Left hindlimb (tissue), 1 donor: Measurements from ENCODE around the gene CCDC71L.

Source experiments
- DNase-seq: peaks from one replicate; pipeline ENCODE4 v3.0.0-alpha.2; 2018

CCDC71L gene

DNA sequence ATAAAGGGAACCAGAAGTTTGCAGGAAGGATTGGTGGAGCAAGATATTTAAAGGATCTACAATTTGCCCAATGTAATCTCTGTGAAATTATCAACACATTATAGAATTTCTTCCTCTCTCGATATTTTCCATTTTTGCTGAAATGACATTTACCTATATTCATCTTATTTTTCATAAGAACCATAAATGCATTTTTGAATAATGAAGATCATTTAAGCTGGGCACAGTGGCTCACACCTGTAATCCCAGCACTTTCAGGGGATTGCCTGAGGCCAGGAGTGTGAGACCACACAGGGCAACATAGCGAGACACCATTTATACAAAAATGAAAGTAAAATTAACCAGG is 37.7 kb downstream of the CCDC71L start:
- no peak for DNase-seq

DNA sequence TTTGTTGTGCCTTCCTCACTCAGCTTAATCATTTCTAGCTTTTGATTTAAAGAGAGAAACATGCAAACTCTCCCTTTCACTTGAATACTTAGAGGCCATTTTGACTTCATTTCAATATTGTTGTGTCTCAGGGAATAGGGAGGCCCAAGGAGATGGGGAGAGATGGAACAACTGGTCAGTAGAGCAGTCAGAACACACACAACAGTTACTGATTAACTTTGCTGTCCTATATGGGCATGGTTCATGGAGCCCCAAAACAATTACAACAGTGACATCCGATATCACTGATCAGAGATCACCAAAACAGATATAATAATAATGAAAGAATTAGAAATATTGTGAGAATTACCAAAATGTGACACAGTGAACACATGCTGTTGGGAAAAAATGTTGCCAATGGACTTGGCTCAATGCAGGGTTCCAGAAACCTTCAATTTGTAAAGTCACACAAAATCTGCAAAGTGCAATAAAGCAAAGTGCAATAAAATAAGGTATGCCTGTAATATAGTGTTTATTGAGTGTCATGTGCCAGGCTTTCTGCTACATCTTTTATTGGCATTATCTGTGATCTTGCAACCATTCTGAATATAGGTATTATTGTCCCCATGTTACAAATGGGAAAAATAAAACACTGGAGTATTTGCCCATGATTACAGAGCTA is 38.2 kb downstream of the CCDC71L start:
- DNase-seq = no peak

DNA sequence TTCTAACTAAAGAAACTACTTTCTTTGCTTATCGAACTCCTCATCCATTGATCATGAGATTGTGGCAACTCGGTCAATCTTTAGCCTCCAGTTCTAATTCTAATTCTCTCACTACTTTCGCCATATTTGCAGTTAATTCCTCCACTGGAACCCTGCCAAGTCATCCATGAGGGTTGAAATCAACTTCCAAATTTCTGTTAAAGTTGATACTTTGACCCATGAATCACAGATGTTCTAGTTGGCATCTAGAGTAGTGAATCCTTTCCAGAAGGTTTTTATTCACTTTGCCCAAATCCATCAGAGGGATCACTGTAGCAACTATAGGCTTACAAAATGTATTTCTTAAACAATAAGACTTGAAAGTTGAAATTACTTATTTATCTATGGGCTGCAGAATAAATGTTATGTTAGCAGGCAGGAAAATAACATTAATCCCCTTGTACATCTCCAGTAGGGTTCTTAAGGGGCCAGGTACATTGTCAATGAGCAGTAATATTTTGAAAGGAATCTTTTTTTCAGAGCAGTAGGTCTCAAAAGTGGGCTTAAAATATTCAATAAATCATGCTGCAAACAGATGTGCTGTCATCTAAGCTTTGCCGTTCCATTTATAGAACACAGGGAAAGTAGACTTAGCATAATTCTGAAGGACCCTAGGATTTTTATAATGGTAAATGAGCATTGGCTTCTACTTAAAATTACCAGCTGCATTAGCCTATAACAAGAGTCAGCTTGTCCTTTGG is 39.4 kb downstream of the CCDC71L start:
- DNase-seq = no peak

DNA sequence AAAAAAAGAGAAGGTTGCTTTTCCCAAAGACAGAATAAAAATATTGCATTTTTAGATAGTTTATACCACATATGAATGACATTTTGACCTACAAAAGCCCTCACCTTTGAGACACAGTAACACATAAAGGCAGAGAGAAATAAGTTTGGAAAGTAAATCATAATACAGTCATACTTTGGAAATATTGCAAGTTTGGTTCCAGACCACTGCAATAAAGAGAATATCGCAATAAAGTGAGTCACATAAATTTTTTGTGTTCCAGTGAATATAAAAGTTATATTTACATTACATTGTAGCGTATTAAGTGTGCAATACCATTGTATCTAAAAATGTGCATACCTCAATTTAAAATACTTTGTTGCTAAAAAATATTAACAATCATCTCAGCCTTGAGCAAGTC is 40.3 kb downstream of the CCDC71L start:
- no peak for DNase-seq

DNA sequence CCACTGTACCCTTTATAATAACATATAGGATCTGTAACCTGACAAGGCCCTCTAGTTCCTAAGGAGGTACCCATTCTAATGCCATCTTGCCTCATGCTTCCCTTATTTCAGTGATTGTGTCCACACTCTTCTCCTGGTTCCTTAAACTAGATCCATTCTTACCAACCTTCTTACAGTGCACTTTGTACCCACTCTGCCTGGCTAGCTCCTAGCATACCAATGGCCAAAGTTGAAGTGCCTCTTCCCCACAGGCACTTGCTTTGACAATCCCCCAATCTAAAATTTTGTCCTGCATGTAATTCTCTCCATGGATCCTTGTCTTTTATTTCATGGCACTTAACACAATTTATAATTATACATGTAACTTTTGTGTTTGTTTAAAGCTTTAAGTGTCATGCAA is 40.9 kb downstream of the CCDC71L start:
- DNase-seq = no peak

DNA sequence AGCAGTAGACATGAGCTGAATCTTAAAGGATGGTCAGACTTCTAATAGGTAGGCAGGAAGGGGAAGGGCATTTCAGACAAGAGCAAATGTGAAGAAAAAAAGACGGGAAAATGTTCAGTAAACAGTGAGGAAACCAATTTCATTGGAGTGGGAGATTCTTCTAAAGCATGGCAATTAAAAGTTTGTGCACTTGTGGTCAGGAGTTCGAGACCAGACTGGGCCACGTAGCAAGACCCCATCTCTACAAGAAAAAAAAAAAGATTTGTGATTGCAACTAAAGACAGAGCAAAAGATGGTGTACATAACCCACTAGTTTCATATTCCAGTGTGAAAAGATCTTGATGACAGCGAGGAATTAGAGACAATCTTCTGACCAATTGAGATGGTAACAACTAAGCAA is 41.7 kb downstream of the CCDC71L start:
- no peak for DNase-seq

DNA sequence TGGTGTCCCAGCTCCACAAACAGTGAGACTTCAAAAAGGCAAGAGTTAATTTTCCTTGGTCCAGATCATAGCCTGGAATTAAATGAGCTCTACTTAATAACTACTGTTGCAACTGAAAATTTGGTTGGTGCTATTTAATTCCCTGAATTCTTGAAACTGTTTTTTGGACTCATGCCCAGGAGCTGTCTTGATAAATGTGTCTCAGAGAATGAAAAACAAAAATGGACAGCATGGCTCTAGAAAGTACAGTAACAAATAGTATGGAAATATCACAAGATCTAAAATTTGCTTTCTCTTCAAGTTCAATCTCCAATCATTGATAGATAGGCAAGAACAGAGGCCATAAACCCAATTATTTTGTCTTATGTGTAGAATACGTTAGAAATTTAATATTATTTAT is 42.5 kb downstream of the CCDC71L start:
- DNase-seq = no peak

DNA sequence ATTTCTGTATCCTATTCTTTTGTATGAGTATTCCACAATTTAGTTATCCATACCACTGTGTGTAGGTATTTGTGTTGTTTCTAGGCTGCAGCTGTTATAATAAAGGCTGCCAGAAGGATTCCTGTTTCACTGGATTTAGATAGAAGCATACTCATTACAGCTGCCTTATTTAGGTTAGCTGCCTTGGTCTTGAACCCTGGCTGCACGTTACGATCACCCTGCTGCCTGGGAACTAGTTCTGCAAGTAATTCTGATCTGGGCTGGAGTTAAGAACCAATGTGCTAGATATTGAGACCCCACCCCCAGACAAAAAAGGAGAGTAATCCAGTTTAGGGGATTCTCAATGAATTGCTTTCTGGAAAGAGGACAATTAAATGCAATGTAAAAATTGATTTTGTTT is 43.1 kb downstream of the CCDC71L start:
- no peak for DNase-seq

DNA sequence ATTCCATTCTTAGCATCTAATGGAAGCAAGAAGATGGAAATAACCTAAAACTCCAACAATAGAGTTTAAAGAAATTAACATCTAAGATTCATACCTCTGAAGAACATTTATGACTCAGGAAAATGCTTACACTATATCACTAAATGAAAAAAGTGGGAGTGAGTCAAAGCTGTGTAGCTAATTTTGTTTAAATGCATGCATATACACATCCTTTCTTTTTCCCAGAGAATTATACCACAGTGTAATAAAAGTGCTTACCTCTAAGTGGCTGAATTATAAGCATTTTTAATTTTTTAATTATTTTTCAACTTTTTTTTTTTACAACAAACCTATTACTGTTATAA is 44.3 kb downstream of the CCDC71L start:
- DNase-seq = no peak

DNA sequence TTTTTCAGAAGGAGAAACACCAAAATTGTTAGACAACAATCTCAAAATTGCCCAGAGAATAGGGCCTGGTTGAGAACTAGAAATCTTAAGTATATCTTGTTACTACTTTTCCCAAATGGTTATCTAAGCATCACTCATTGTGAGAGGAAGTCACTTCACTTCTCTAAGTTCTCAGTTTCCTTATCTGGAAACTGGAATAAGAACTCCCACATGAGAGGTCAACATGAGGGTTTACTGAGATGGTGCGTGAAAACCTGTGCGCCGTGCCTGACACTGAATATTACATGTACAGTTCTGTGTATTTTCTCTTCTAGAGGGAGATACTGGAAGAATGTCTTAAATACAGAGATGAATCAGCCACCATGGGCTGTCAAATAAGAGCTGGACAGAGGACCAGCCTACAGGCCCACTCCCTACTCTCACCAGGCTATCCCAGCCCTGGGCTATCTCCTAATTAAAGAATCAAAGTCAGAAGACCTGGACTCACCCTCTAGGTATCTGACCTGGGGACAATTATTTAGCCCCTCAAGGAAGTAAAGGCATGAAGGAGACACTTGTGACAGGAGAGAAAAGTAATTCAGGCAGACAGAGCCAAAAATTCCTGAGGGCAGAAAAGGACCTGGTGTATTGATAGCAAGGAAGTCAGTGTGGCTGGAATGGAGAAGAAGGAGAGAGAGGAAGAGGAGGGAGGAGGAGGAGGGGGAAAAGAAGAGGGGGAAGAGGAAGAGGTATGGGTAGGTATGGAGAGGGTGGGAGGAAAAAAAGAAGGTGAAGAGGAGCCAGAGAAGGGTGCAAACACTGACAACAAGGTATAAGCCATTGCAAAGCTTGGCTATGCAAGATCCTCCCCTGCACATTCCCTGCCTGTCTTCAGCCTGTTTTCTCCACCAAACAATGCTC is 44.9 kb downstream of the CCDC71L start:
- DNase-seq = no peak

DNA sequence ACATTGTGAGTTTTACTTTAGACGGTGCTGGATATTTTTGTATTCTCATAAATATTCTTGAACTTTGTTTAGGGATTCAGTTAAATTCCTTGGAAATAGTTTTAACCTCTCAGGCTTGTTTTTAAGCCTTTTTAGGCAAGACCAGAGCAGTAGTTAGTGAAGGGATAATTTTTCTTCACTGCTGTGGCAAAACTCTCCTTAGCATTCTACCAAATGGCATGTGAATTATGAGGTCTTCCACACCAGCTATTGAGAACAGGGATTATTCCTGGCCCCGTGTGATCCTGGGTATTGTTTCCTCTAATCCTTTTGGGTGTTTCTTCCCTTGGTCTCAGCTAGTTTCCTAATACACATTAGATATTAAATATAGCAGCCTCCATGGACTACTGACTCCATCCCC is 46.2 kb downstream of the CCDC71L start:
- no peak for DNase-seq

DNA sequence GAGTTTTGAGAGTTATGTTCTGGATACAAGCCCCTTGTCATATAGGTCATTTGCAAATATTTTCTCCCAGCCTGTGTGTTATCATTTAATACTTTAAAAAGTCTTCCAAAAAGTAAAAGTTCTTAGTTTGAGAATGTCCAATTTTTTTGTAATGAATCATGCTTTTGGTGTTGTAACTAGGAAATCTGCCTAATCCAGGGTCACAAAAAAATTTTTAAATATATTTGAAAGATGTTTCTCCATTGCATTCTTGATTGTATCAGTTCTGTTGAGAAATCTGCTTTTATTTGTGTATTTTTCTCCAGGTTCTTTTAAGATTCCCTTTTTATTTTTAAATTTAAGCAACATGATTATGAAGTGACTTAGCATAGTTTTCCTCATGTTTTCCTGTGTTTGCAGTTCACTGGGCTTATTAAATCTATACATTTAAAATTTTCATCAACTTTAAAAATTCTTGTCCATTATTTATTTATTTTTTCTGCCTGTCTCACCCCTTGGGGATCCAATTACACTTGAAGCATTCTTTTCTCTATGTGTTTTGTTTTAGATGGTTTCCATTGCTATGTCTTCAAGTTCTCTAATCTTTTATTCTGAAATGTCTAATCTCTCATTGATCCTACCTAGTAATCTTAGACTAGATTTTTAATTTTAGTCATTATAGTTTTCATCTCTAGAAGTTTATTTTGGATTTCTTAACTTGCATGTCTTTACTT is 47.0 kb downstream of the CCDC71L start:
- DNase-seq = no peak

DNA sequence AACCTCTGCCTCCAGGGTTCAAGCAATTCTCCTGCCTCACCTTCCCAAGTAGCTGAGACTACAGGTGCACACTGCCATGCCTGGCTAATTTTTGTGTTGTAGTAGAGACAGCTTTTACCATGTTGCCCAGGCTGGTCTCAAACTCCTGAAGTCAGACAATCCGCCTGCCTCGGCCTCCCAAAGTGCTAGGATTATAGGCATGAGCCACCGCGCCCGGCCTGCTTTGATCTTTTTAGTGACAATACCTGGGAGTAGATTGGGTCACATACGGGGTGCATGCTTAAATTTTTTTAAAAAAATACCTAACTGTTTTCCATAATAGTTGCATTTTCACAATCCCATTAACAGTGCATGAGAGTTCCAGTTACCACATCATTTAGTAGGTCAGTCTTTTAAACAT is 47.7 kb downstream of the CCDC71L start:
- DNase-seq = no peak

DNA sequence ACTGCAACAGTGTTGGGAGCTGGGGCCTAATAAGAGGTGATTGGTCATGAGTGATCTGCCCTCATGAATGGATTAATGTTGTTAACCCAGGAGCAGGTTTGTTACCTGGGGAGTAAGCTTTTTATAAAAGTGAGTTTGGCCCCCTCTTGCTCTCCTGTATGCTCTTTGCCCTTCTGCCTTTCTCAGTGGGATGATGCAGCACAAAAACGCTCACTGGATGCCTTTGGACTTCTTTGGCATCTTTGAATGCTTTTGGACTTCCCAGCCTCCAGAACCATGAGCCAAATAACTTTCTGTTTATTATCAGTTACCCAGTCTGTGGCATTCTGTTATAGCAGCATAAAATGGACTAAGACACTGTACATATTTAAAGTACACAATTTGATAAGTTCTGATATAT is 48.5 kb downstream of the CCDC71L start:
- DNase-seq = no peak

DNA sequence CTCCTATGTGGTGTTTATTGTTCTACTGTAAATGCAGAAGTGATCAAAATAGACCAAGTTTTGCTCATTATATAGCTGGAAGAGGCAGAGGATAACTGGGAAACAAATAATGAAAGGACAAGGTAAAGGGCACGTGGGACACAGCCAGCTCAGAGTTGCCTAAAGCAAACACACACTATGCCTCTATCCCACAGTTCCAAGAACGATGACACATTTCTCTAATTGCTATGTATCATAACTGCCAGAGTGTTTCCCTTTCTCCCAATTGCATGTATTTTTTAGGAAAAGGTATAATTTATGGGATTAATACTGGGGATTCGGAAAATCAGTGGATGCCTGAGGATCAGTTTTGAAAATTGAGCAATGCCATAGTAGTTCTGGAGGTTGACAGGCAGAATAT is 49.0 kb downstream of the CCDC71L start:
- no peak for DNase-seq

DNA sequence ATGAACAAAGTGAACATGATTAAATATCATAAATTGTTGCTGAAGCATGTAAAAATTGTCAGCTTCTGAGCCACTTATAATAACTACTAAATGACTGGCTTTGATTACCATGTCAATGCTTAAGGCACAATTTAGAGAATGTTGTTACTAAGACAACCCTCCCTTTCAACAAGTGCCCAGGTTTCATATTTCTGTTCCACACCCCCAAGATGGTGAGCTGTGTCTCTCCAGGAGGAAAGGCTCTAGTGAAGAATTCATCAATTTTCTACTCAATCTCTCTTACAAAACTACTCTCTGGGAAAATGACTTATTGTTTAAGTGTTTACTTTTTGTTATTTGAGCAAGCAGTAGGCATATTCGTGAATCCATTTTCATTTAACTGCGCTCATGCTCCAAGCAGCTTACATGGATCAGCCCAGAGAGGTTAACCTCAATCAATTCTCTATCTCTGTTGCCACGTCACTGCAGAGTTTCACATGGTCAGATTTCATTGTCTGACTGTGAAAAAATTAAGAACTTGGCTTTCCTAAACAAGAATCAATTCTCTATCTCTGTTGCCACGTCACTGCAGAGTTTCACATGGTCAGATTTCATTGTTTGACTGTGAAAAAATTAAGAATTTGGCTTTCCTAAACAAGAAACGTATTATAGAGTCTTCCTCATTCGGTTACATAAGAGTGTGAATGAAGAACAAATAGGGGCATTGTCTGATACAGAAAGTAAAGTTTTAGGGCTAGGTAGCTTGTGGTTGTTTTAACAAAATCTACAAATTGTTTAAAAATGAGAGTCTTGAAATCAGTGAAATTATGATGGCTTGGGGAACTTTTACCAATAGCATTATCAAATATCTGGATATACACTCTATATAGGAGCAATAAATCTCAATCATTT is 49.7 kb downstream of the CCDC71L start:
- DNase-seq = no peak

DNA sequence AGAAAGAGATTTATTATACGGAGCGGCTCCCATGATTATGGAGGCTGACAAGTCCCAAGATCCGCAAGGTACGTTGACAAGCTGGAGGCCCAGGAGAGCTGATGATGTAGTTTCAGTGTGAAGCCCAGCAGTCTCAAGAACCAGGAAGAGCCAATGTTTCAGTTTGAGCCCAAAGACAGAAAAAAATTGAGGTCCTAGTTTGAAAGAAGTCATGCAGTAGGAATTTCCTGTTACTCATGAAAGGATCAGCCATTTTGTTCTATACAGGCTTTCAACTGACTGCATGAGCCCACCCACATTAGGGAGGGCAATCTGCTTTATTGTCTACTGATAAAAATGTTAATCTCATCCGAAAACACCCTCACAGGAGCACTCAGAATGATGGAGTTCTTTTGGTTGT is 51.5 kb downstream of the CCDC71L start:
- DNase-seq = no peak

DNA sequence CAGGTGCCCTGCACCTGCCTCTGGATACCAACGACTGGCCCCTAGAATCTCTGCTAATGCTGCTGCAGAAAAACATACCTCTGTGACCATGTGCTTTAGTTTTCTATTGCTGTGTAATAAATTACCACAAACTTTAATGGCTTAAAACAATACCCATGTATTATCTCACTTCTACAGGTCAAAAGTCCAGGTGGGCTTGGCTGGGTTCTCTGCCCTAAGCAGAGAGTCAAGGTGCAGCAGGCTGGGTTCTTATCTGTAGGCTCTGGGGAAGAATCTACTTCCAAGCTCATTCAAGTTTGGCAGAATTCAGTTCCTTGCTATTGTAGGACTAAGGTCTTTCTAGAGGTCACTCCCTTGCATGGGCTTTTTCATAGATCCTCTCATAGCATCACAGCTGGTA is 52.3 kb downstream of the CCDC71L start:
- DNase-seq = no peak
